K562 (cell line): ENCODE measurements around the gene FLT1. TPM values are rescaled to one million over a fixed set of nuclear protein-coding genes. Genes with fewer than 3 reads are reported as not detected.

Experiments used
- ATAC-seq: fragments of 200-7000 bp; cut with Tn5 transposase; 3 replicates; pipeline ENCODE4 v1.9.1; 2020; ENCODE audit warnings: moderate library complexity
- BruUV-seq: library from RNA; stranded (reverse); fragments of 400-500 nt; replicated peaks from 2 replicates; lab custom pipeline; 2021; lab: Mats Ljungman, UMichigan
- CTCF ChIA-PET: fragments of 300-600 bp; formaldehyde crosslinking; extraction: SDS; loops from one replicate; lab custom pipeline; 2021; ENCODE audit warnings: low intra/inter-chr PET ratio; lab: Yijun Ruan, JAX
- POLR2A ChIA-PET: fragments of 300-600, 350-650 bp; sonication (Branson Sonifier 250); formaldehyde crosslinking; extraction: SDS; loops from one replicate; lab custom pipeline; 2021; ENCODE audit warnings: antibody characterized with exemption, inconsistent platforms; lab: Yijun Ruan, JAX
- DNase-seq, 4 experiments: peaks; one replicate each; pipeline versions ENCODE4 v3.0.0 to v3.0.0-alpha.2; 2011 to 2018; ENCODE audit warnings: low spot score in 3 of 4, mixed read lengths in 3 of 4; ENCODE audit errors: extremely low read depth in 1 of 4
- FAIRE-seq: peaks from 2 replicates; lab custom pipeline; 2011; peaks lifted over from hg19 to GRCh38; lab: Jason Lieb, UNC
- H2AFZ ChIP-seq: 2 replicates; pipeline ENCODE4 v1.6.0; 2011; ENCODE audit warnings: low read depth, low read length, control low read depth, inconsistent platforms
- H3K27ac ChIP-seq: fragments of 200-600 bp; 3 replicates; pipeline ENCODE4 v1.8.0; 2011; ENCODE audit warnings: low read depth, mild to moderate bottlenecking, control low read depth, inconsistent platforms, low read length, moderate library complexity, mixed read lengths; ENCODE audit errors: extremely low read depth
- H3K27me3 ChIP-seq, 2 experiments: fragments of 300-600 bp in 1 of 2; 2 replicates in 1 of 2; 3 replicates in 1 of 2; pipeline versions ENCODE4 v1.6.0 to v1.8.0; 2011; ENCODE audit warnings: inconsistent platforms in 2 of 2, low read length in 2 of 2, mild to moderate bottlenecking in 1 of 2, mixed read lengths in 1 of 2, moderate library complexity in 1 of 2; ENCODE audit not compliant: control insufficient read depth in 2 of 2, insufficient read depth in 2 of 2
- H3K36me3 ChIP-seq: fragments of 300-600 bp; 3 replicates; pipeline ENCODE4 v1.8.0; 2011; ENCODE audit warnings: mild to moderate bottlenecking, low read length, inconsistent platforms; ENCODE audit not compliant: control insufficient read depth, insufficient read depth
- H3K4me1 ChIP-seq, 2 experiments: fragments of 200-600 bp in 1 of 2; replicated peaks in 1 of 2; 2 replicates in 1 of 2; 3 replicates in 1 of 2; pipeline versions ENCODE4 v1.5.1 to v1.8.0; 2011; ENCODE audit warnings: inconsistent platforms in 2 of 2, low read length in 2 of 2, mild to moderate bottlenecking in 1 of 2, mixed read lengths in 1 of 2, moderate library complexity in 1 of 2; ENCODE audit not compliant: control insufficient read depth in 2 of 2, insufficient read depth in 2 of 2
- H3K4me2 ChIP-seq: 2 replicates; pipeline ENCODE4 v1.6.1; 2011; ENCODE audit warnings: low read length, control low read depth, inconsistent platforms, mixed read lengths; ENCODE audit not compliant: insufficient read depth
- H3K4me3 ChIP-seq: fragments of 200-600 bp; sonication (generic), shearing (Covaris generic); 2 replicates; pipeline ENCODE4 v1.5.1; 2016; ENCODE audit warnings: control low read depth, inconsistent platforms
- H3K79me2 ChIP-seq: fragments of 200-600 bp; 3 replicates; pipeline ENCODE4 v1.8.0; 2011; ENCODE audit warnings: low read length, inconsistent platforms; ENCODE audit not compliant: control insufficient read depth, insufficient read depth
- H3K9ac ChIP-seq, 2 experiments: 2 replicates each; pipeline versions ENCODE4 v1.6.0 to v1.6.1; 2011; ENCODE audit warnings: low read depth in 2 of 2, low read length in 2 of 2, control low read depth in 1 of 2, inconsistent platforms in 1 of 2, mild to moderate bottlenecking in 1 of 2, mixed read lengths in 1 of 2; ENCODE audit not compliant: insufficient read depth in 1 of 2
- H3K9me1 ChIP-seq: one replicate; pipeline ENCODE4 v1.6.0; 2011; ENCODE audit warnings: inconsistent platforms, mild to moderate bottlenecking, low read length, moderate library complexity; ENCODE audit not compliant: control insufficient read depth, insufficient read depth
- H3K9me3 ChIP-seq: replicated peaks from 2 replicates; pipeline ENCODE4 v1.5.1; 2011; ENCODE audit warnings: low read depth, low read length, inconsistent platforms; ENCODE audit not compliant: control insufficient read depth, insufficient read depth
- H4K20me1 ChIP-seq: replicated peaks from 2 replicates; pipeline ENCODE4 v1.6.1; 2011; ENCODE audit warnings: low read length, inconsistent platforms, mixed read lengths; ENCODE audit not compliant: control insufficient read depth, insufficient read depth
- CBFA2T3 ChIP-seq: fragments of 450-650 bp; IDR thresholded peaks from 2 replicates; pipeline ENCODE4 v1.6.1; 2017
- HNRNPH1 ChIP-seq: fragments of 200-400 bp; formaldehyde crosslinking; optimal IDR thresholded peaks from 2 replicates; pipeline ENCODE3; 2017; ENCODE audit warnings: low read depth, mild to moderate bottlenecking, low read length, moderate library complexity
- KLF13 ChIP-seq: fragments of 450-650 bp; IDR thresholded peaks from 2 replicates; pipeline ENCODE4 v1.6.1; 2016; ENCODE audit warnings: missing genetic modification characterization, low read depth, mild to moderate bottlenecking, missing compliant biosample characterization, moderate library complexity, borderline replicate concordance
- NCOA1 ChIP-seq: fragments of 450-650 bp; IDR thresholded peaks from 2 replicates; pipeline ENCODE4 v1.6.1; 2016; ENCODE audit warnings: low read depth
- NR1H2 ChIP-seq: sonication (generic); formaldehyde crosslinking; IDR thresholded peaks from 2 replicates; pipeline ENCODE4 v1.4.0; 2020; ENCODE audit warnings: mild to moderate bottlenecking, missing genetic modification reagents
- NR4A1 ChIP-seq, 2 experiments: fragments of 250-450 bp in 1 of 2; fragments of 450-650 bp in 1 of 2; sonication (Bioruptor Pico) in 1 of 2; IDR thresholded peaks; 2 replicates each; pipeline versions ENCODE4 v1.4.0 to v1.6.1; 2016 to 2020; ENCODE audit warnings: mild to moderate bottlenecking in 2 of 2, missing compliant biosample characterization in 1 of 2, missing genetic modification characterization in 1 of 2, moderate library complexity in 1 of 2
- PHF8 ChIP-seq: fragments of 200-600 bp; sonication (generic); IDR thresholded peaks from 2 replicates; pipeline ENCODE4 v1.6.1; 2012; ENCODE audit warnings: mixed run types, mild to moderate bottlenecking, inconsistent platforms, low read length, moderate library complexity, borderline replicate concordance
- SAP30 ChIP-seq: fragments of 200-600 bp; sonication (generic); IDR thresholded peaks from 2 replicates; pipeline ENCODE4 v1.6.1; 2012; ENCODE audit warnings: borderline replicate concordance, low read depth, mild to moderate bottlenecking, moderate library complexity, low read length, control low read depth, inconsistent platforms; ENCODE audit not compliant: insufficient read depth, poor library complexity, severe bottlenecking
- SOX6 ChIP-seq: fragments of 450-650 bp; IDR thresholded peaks from 2 replicates; pipeline ENCODE4 v1.6.1; 2014; ENCODE audit warnings: mild to moderate bottlenecking
- ZC3H4 ChIP-seq: sonication (generic); formaldehyde crosslinking; IDR thresholded peaks from 2 replicates; pipeline ENCODE4 v1.9.0; 2021; ENCODE audit warnings: missing genetic modification reagents, borderline replicate concordance
- ZNF589 ChIP-seq: fragments of 200-800 bp; sonication (Bioruptor generic); IDR thresholded peaks from 2 replicates; pipeline ENCODE4 v1.6.1; 2016; ENCODE audit warnings: low read depth, missing genetic modification characterization, missing compliant biosample characterization
- WGBS: fragments of 100-300 bp; shearing (Covaris generic); methylation state at CpG from one replicate; pipeline ENCODE4 v1.1.6; 2016; ENCODE audit warnings: low coverage, mixed read lengths; ENCODE audit not compliant: insufficient coverage; ENCODE audit errors: missing lambda C conversion rate; 5-methylcytosine and 5-hydroxymethylcytosine counted together
- in situ Hi-C: fragments of 300-500 bp; cut with MboI; formaldehyde crosslinking; loops from 4 replicates; pipeline ENCODE4 v1.15.0; 2018; ENCODE audit warnings: inconsistent platforms, mixed read lengths
- intact Hi-C: fragments of 100-400 bp; cut with micrococcal nuclease; formaldehyde crosslinking; loops from 2 replicates; pipeline ENCODE4 v1.14.2; 2022
- polyA plus RNA-seq, 8 experiments: library from polyadenylated mRNA; depleted of rRNA in 4 of 8; stranded (reverse) in 5 of 8; unstranded in 3 of 8; fragments of >200 nt; fragmentation: Nextera tagmentation in 2 of 8; fragmentation: Illumina TruSeq in 1 of 8; extraction: Ambion mirVana in 2 of 8; extraction: Trizol in 1 of 8; gene quantifications; 2 replicates each; pipeline versions ENCODE4 v1.2.1 to v1.2.3, GENCODE V29; 2011 to 2014; ENCODE audit warnings: inconsistent platforms in 1 of 8, missing spikeins in 1 of 8
- total RNA-seq, 7 experiments: library from RNA; depleted of rRNA in 6 of 7; stranded (reverse); fragments of >200 nt in 6 of 7; fragmentation: Illumina TruSeq in 2 of 7; extraction: Trizol in 2 of 7; gene quantifications; 2 replicates each; pipeline versions ENCODE4 v1.2.1 to v1.2.3, GENCODE V29; 2011 to 2021; ENCODE audit warnings: low replicate concordance in 1 of 7

FLT1 gene
- total and polyA plus RNA-seq, 9 of the 15 experiments (the other 6 are each of a cell fraction or from before 2014, with no cell fraction given) = 0.01 to 2.0 (median 0.22) TPM

DNA sequence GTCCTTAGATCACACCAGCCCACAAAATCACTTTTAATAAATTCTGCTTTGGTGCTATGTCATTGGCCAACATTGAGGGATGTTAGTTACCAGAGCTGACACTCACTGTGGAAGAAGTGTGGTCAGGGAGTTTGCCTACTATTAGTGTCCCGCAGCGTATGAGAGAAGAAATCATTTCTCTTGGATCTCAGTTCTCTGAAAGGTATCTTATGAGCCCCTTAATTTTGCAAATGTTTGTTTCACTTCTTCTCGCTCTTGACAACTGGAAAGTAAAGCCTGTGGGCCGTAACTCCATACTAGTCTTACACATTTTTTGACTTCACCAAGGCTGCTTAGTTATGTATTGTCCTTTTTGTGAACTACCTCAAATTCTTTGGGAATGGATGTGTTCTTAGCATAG lies 80.9 kb downstream of the FLT1 start:
- no TSS peak for BruUV-seq
- intact Hi-C loops (no loop called here), in situ Hi-C loops (no loop called here)
- Histone ChIP-seq H3K27ac (no peak overlapping the region), H3K36me3 (no peaks in the 10 kb centered on the region), H2AFZ (no peak overlapping the region), H3K27me3 (no peaks in the 10 kb centered on the region), H3K9me3 (no peaks in the 10 kb centered on the region), H3K4me1 (peaks cover 8 to 24% of the 10 kb centered on the region in 2 experiments; a peak in 4 of 5 replicates), H3K9me1 (no peaks in the 10 kb centered on the region), H3K4me2 (no peak overlapping the region), H3K9ac (no peak overlapping the region), H3K4me3 (no peak overlapping the region), H3K79me2 (no peaks in the 10 kb centered on the region), H4K20me1 (no peaks in the 10 kb centered on the region)
- ChIA-PET POLR2A (interaction anchor here (1.1 kb wide), 1 partner anchor 126 kb away, joined by 3 read pairs; no protein-coding TSS in a partner anchor), CTCF (no interaction called here)
- TF ChIP-seq PHF8 (no peak), ZNF589 (CRISPR knock-in tag) (no peak), NCOA1 (no peak), CBFA2T3 (no peak), HNRNPH1 (no peak)
- FAIRE-seq = no peak
- DNase-seq = no peak
- WGBS = 98% methylated on average over 4 of the region's 4 CpGs
- ATAC-seq = no peak

DNA sequence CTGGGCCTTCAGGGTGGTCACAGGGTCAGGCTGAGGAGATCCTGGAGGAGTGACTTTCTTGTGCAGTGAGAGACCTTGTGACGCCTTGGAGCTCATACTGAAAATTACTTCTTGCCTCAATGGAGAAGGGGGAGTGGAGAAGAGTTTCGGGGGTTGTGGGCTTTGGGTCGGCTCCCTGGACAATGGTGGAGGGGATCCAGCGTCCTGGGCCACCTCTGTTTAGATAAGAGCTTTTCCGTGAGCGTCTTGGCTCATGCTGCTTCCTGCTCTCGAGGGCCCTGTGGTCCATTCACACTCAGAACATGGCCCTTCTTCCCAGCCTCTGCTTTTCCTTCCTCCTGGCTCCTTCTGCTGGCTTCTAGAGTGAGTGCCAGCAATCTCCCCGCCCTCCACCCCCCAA lies 81.9 kb downstream of the FLT1 start:
- ChIA-PET CTCF (interaction anchor here (0.6 kb wide), 1 partner anchor 223 kb away, joined by 4 read pairs; no protein-coding TSS in a partner anchor), POLR2A (no interaction called here)
- no TSS peak for BruUV-seq
- WGBS = 100% methylated on average over 1 of the region's 8 CpGs
- no peaks in the 10 kb centered on the region for H3K27me3 ChIP-seq
- H3K79me2 ChIP-seq = no peaks in the 10 kb centered on the region
- no peak overlapping the region for H3K4me3 ChIP-seq
- H4K20me1 ChIP-seq = no peaks in the 10 kb centered on the region
- peak overlapping the region; percentile 28 to 37; a peak in 2 of 4 replicates for H3K9ac ChIP-seq
- in situ Hi-C loops = no loop called here
- ATAC-seq (no peak), DNase-seq (peak in 2 of 4 experiments; percentile 18 to 33), FAIRE-seq (no peak)
- peaks cover 8 to 29% of the 10 kb centered on the region in 2 experiments; a peak in 4 of 5 replicates for H3K4me1 ChIP-seq
- H3K9me3 ChIP-seq = no peaks in the 10 kb centered on the region
- H3K9me1 ChIP-seq = no peaks in the 10 kb centered on the region
- no peak overlapping the region for H3K4me2 ChIP-seq
- intact Hi-C loops = no loop called here
- no peaks in the 10 kb centered on the region for H3K36me3 ChIP-seq
- H3K27ac ChIP-seq = peak overlapping the region; percentile 48; the same call in 2 of the 3 replicates
- peak overlapping the region; percentile 88 for H2AFZ ChIP-seq
- TF ChIP-seq SAP30 = no peak
- TF ChIP-seq NR4A1 (CRISPR knock-in tag; IDR thresholded peaks at IDR 0.05) = no peak
- 0 out of 2 replicates have a peak, but pooled peaks have one; percentile 24 for TF ChIP-seq NR4A1 (tag; IDR thresholded peaks at IDR 0.05)
- no peak for TF ChIP-seq SOX6
- no peak for TF ChIP-seq KLF13 (tag)
- TF ChIP-seq ZC3H4 (CRISPR knock-in tag) = no peak
- TF ChIP-seq NR1H2 (CRISPR knock-in tag) = no peak
- TF ChIP-seq PHF8 = no peak
